ENCODE results near the gene MBD4. TPM values are rescaled to one million over a fixed set of nuclear protein-coding genes. Genes with fewer than 3 reads are reported as not detected.
"Not testable (repeated sequence)": the region's sequence is repeated elsewhere in the genome, so short reads cannot be mapped to it uniquely, and the experiment has no call there.

MBD4 gene
- total RNA-seq, 6 experiments from 2014 or later, result 18.7 to 25.7 (median 21.8) TPM

DNA sequence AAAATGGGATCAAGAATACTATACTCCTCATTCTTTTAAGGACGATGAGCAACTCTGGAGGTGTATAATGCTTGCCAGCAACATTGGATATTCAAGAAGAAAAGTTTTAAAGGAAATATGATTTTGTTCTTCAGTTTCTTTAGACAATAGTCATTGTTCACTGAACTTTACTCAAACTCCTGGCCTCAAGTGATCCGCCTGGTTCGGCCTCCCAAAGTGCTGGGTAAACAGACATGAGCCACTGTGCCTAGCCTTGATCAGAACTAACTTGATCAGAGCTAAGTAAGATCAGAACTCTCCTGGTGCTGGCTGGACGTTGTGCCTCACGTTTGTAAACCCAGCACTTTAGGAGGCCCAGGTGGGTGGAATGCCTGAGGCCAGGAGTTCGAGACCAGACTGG lies 23.9 kb downstream of the MBD4 start:
- Mint-ChIP-seq H3K4me3 (no peak overlapping the region), H3K9me3 (no peaks in the 10 kb centered on the region), H3K4me1 (ENCODE audit: low read depth) (peaks cover 38% of the 10 kb centered on the region), H3K27me3 (ENCODE audit: insufficient read depth) (peaks cover 2% of the 10 kb centered on the region; the same call in 1 of the 2 replicates), H3K27ac (no peak overlapping the region), H3K36me3 (ENCODE audit: low read depth) (no peaks in the 10 kb centered on the region)
- no peak for TF ChIP-seq CTCF (IDR thresholded peaks at IDR 0.05)
- DNase-seq, result no peak

DNA sequence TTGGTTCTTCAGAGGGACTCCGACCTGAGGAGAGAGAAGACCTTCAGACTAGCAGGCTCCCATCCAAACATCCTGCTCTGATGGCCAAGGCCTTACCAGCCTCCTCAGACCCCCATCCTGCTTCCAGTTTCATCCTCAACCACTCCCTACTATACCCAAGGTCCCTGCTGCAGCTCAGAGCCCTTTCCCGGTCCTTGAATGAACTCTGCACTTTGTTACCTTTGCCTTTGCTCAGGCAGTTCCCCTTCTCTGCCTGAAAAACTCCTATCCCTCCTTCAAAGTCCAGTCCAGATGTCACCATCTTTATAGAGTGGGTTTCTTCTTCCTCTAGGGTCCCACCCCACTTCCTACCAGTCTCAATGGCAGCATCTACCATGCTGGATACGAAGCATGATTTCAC lies 24.4 kb downstream of the MBD4 start:
- Mint-ChIP-seq H3K4me1 (ENCODE audit: low read depth) (peaks cover 38% of the 10 kb centered on the region), H3K27ac (no peak overlapping the region), H3K27me3 (ENCODE audit: insufficient read depth) (peaks cover 2% of the 10 kb centered on the region; the same call in 1 of the 2 replicates), H3K36me3 (ENCODE audit: low read depth) (no peaks in the 10 kb centered on the region), H3K9me3 (no peaks in the 10 kb centered on the region), H3K4me3 (no peak overlapping the region)
- no peak for DNase-seq
- no peak for TF ChIP-seq CTCF (IDR thresholded peaks at IDR 0.05)

- H3K27ac Mint-ChIP-seq, result peak overlapping the region; percentile 82
- no peaks in the 10 kb centered on the region for H3K36me3 Mint-ChIP-seq (ENCODE audit: low read depth)
- peak; percentile 94 for DNase-seq
- peaks cover 38% of the 10 kb centered on the region for H3K4me1 Mint-ChIP-seq (ENCODE audit: low read depth)
- no peak for TF ChIP-seq CTCF (IDR thresholded peaks at IDR 0.05)
- peak overlapping the region; percentile 37 for H3K4me3 Mint-ChIP-seq
- H3K27me3 Mint-ChIP-seq (ENCODE audit: insufficient read depth), result peaks cover 2% of the 10 kb centered on the region; the same call in 1 of the 2 replicates
- no peaks in the 10 kb centered on the region for H3K9me3 Mint-ChIP-seq
These were observed 25.9 kb downstream of the MBD4 start for GRCh38 chr3:129413687-129414506.

DNA sequence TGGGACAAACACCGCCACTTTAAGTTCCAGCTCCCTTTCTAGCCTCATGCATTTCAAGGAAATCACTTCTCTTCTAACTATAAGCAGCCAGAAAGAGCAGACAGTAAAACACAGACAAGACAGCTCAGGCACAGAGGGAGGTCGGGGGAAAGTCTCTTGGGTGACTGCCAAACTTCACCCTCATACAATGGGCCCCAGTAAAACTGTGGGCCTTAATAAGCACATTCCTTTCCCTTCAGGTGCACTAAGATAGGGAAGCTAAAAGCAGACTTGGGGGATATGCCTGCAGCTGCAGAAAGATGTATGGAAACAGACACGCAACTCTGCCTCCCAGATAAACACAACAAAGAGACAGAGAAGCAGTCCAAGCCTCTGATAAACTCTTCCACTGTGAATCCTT lies 26.5 kb downstream of the MBD4 start:
- Mint-ChIP-seq H3K27ac (peak overlapping the region; percentile 82), H3K4me1 (ENCODE audit: low read depth) (peaks cover 38% of the 10 kb centered on the region), H3K4me3 (peak overlapping the region; percentile 68)
- not testable (repeated sequence) for H3K9me3 Mint-ChIP-seq; DNase-seq; H3K27me3 Mint-ChIP-seq (ENCODE audit: insufficient read depth); H3K36me3 Mint-ChIP-seq (ENCODE audit: low read depth)

DNA sequence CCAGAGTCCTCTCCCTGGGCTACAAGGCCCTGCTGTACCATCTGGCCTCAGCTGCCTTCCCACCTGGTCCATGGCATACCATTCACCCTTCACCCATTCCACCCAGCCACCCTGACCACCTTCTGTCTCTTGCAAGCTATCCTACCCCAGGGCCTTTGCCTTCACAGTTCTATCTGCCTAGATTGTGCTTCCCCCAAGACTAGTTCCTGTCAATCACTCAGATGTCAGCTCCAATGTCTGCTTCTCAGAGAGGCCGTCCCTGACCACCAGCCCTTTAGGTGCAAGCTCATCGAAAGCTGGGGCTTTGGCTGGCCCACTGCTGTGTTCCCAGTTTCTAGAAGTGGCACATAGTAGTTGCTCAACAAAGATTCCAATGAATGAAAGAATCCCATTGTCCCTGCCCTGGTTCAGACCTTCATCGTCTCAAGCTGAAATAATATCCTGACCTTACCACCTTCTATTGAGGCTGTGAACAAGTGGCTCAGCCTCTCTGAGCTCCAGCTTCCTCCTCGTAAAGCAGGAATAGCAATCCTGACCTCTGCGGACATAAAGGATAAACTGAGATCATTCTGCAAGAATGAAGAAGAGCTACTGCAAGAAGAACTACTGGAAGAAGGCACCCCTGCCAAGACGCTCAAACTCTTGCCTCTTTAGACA lies 27.1 kb downstream of the MBD4 start:
- Mint-ChIP-seq H3K4me1 (ENCODE audit: low read depth) (peaks cover 38% of the 10 kb centered on the region), H3K4me3 (peak overlapping the region; percentile 68), H3K27ac (peak overlapping the region; percentile 82), H3K9me3 (no peaks in the 10 kb centered on the region), H3K36me3 (ENCODE audit: low read depth) (no peaks in the 10 kb centered on the region), H3K27me3 (ENCODE audit: insufficient read depth) (peaks cover 2% of the 10 kb centered on the region; the same call in 1 of the 2 replicates)
- TF ChIP-seq CTCF (IDR thresholded peaks at IDR 0.05), result no peak
- DNase-seq, result peak; percentile 18

DNA sequence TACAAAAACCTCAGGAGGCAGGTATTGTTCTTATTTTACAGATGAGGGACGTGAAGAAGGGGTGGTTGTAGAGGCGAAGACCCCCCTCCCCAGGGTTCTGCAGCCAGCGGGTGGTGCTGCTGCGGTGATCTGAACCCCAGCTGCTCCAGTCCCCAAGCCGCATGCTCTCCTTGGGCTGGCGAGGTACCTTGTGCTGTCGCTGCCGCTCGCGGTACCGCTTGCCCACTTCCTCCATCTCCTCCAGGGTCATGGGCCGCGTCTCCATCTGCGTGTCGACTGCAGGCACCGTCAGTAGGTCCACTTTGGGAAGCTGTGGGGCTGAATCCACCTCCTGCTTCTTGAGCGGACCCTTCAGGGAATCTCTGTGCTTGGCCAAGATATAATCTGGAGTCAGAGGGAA lies 28.8 kb downstream of the MBD4 start:
- DNase-seq, result no peak
- Mint-ChIP-seq H3K27ac (no peak overlapping the region), H3K4me1 (ENCODE audit: low read depth) (peaks cover 38% of the 10 kb centered on the region), H3K36me3 (ENCODE audit: low read depth) (no peaks in the 10 kb centered on the region), H3K9me3 (no peaks in the 10 kb centered on the region), H3K27me3 (ENCODE audit: insufficient read depth) (peaks cover 2% of the 10 kb centered on the region; the same call in 1 of the 2 replicates), H3K4me3 (no peak overlapping the region)
- TF ChIP-seq CTCF (IDR thresholded peaks at IDR 0.05), result no peak

All from HFFc6 (cell line).